GM18505 (cell line): ENCODE measurements around the gene AKAP6.

ENCODE experiments used
- ATAC-seq: cut with Tn5 transposase; IDR thresholded peaks from one replicate; pipeline ENCODE4 v1.9.1; 2021; ENCODE audit not compliant: unreplicated experiment
- POLR2A ChIP-seq: IDR thresholded peaks from 4 replicates; pipeline ENCODE4 v1.6.1; 2011; ENCODE audit warnings: borderline replicate concordance; ENCODE audit not compliant: insufficient read depth, insufficient read length; ENCODE audit errors: extremely low read depth

The AKAP6 gene

DNA sequence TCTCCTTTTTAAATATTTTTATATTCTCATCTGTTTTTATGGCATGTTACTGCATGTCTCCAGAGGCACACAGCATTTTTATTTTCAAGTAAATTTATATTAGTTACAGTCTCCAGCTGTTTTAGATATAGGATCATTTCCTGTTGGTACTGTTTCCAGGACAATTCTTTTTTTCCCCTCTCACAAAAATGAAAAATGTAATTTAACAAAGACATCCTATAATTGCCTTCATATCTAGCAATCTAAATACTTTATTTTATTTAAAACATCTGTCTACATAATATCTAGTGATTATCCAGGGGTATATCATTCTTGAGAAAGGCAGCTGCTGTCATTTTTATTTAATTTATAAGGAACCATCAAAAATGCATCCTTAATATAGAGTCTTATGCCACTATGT is 337.2 kb downstream of the AKAP6 start:
- ATAC-seq: no peak
- no peak for TF ChIP-seq POLR2A

DNA sequence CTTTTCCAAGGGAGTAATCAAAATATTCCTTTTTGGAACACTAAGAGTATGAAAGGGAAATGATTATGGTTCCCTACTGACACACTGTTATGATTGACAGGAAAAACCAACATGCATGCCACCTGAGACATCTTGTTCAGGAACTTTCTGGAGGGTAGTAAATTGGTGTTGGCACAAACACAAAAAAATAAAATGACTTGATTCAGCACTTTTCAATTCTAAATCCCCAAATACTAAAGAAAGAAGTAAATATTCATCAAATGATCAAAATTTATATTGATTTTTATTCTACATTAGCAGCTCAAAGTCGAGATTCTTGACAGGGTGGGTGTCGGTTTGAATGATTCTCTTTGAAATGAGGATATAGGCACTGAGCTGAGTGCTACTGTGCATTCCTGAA is 338.2 kb downstream of the AKAP6 start:
- no peak for ATAC-seq
- no peak for TF ChIP-seq POLR2A

DNA sequence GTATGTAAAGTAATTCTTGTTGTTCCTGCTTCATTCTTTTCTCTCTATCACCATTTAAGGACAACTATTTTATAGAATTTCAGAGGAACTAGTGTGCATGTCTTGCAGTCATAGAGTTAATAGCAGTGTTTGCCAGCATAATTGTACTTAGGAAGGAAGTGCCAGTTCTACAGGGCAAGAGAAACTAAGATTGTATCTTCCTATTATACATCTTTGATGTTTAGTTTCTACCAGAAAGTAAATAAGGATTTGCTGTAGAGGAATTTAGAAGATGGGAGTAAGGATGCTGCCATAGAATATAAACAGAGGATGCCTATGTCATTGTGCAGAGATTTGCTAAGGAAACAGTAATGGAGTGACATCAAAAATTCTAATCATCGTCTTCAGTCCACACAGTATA is 338.7 kb downstream of the AKAP6 start:
- no peak for ATAC-seq
- TF ChIP-seq POLR2A: no peak

DNA sequence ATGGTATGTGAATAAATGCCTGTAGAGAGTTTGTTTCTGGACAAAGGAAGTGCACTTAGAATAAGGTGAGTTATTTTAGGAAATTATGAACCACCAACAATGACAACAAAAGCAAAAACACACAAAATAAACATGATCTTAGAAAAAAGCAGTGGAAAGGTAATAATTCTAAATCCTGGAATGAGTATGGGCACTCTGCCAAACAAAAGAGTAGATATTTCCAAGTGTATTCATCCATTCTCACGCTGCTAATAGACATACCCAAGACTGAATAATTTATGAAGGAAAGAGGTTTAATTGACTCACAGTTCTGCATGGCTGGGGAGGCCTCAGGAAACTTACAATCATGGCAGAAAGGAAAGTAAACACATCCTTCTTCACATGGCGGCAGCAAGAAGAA is 340.3 kb downstream of the AKAP6 start:
- no peak for TF ChIP-seq POLR2A
- no peak for ATAC-seq

DNA sequence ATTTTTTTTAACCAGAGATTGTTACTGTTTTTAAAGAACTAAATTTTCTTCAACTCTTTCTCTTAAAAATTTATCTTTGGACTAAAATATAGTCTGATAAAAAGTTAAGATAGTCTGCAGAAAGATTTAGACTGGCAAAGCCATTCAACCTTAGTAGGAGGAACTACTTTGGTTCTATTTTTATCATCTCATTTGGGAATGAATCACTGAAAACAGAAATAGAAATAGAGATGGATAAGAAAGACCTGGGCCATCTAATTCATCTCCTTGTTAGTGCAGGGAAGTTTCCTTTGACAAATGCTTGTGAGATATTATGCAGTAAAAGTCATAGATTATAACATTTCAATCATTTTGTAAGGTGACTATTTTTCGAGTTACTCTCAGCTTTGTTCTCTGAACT is 346.3 kb downstream of the AKAP6 start:
- ATAC-seq: no peak
- no peak for TF ChIP-seq POLR2A

DNA sequence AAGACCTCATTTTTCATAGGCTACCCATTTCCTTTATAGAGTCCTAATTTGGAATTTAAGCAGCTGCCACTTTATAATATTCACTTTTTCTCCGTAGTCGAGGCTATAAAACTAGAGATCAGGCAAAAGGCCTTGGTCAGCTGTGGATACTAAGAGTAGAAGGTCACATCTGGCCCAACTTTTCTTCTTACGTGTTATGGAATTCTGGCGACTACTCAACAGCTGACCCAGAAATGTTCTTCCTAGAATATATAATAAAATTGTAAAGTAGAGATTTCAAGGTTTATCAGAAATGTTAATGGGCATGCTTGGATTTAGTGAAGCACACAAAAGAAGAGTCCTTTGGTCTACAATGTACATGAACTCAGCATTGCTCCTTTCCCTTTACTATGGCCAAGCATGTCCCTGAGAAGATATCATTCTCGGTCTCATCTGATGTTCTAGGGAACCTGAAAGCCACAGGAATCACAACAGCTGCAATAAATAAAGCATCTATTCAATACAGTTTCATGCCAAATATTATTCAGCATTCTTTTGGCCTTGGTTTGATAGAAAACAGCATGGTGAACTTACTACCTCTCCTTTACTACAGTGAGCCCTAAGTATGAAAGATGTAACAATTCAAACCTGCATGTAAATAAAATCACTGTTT is 348.2 kb downstream of the AKAP6 start:
- TF ChIP-seq POLR2A: no peak
- ATAC-seq: no peak

DNA sequence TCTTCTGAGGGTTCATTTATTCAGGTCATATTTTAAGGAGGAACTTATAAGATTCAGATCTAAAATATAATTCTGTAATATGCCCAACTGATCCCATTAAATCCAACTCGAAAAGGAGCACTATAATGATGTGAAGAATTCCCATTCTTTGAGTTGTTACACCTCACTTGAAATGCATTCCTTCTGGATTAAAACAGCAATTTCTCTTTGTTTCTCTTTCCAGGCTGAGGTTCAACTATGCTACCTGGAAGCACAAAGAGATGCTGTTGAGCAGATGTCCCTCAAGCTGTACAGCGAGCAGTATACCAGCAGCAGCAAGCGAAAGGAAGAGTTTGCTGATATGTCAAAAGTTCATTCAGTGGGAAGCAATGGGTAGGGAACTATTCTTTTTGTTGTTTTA is 349.0 kb downstream of the AKAP6 start:
- no peak for TF ChIP-seq POLR2A
- ATAC-seq: no peak

DNA sequence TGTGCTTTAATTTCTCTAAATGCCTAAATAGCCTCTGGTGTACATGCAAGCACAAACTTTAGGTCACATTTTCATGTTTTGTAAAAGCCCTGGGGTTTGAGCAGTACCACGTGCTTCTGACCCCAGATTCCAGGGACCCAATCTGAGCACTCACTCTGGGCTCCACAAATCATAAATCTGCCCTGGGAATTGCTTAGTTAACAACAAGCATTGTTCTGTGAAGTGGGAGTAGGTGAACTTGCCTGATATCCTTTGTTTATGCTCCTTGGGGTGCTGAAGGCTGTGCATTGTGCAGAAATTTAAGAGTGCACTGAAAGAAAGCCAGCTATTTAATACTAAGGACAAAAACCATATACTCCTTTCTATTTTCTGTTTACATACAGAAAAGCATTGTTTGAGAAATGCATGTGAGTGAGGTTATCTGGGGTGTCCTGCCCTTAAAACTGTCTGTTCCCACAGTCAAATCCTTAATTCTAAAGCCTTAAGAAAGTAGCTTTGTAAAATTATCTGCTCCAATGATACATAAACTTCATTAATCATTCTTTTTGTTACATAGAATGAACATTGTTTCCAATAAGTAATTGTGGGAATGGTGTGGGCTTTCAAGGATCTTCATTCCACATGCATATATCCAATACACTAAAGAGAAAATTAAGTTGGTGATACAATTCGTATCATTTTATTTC is 351.0 kb downstream of the AKAP6 start:
- TF ChIP-seq POLR2A: no peak
- no peak for ATAC-seq

DNA sequence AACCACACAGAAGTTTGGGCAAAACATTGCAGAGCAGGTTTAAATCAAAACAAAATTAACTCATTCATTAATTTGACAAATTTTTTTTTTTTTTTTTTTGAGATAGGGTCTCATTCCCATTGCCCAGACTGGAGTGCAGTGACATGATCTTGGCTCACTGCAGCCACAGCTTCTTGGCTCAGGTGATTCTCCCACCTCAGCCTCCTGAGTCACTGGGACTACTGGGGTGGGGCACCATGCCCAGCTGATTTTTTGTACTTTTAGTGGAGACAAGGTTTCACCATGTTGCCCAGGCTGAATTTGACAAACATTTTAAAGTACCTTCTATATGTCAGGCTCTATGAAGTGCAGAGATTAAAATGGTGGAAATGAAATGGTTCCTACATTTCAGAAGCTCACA is 352.5 kb downstream of the AKAP6 start:
- TF ChIP-seq POLR2A: no peak

DNA sequence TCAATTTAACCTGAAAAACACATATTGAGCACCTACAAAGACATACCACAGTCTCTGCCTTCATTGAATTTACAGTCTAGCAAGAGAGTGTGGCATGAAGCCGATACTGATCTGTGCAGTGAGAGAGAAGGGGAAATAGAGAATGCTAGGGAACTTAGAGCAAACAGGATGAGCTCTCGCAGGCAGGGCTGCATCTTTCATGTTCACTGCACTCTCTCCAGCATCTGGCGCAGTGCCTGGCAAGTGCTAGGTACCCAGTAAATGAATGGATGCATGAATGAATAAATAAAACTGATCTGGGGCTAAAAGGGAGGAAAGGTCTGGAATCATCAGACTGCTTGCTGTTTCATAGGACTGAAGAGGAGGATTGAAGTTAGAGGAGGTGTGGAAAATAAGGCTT is 353.1 kb downstream of the AKAP6 start:
- ATAC-seq: no peak
- TF ChIP-seq POLR2A: no peak

More for the DNA sequence above, 352.5 kb downstream of the AKAP6 start:
- no peak for ATAC-seq

DNA sequence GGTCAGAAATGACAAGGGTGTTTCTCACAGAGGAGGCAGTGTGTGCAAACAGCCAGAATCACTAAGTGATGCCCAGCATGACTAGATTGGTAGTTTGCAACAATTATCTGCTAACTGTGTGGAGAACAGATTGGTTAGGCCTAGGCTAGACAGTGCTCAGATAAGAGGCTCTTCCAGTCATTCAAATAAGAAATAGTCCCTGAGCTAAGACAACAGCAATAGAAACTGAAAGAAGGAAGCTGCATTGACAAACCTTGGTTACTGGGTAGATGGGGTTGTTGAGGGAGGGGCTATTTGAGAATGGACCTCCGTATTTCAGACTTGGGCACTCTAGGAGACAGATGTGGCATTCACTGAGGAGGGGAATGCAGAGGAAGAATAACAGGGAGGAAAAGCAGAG is 354.6 kb downstream of the AKAP6 start:
- no peak for TF ChIP-seq POLR2A
- no peak for ATAC-seq

DNA sequence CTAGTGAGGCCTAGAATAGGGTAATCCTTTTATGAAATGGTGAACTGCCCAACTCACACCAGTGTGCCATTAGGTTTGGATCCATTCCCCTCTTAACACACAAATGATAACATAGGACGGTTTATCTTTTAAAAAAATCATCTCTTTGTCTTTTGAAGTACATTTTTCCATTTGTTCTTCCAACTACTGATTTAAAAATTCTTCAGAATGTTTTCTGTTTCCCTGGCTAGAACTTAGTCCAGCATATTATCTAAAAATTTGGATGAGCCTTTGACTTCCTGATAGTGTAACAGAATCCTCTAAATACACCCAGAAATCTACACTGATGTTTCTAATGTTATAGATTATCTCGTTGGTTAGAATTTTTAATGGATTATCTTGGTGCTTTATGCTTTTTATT is 359.8 kb downstream of the AKAP6 start:
- TF ChIP-seq POLR2A: no peak
- ATAC-seq: no peak

DNA sequence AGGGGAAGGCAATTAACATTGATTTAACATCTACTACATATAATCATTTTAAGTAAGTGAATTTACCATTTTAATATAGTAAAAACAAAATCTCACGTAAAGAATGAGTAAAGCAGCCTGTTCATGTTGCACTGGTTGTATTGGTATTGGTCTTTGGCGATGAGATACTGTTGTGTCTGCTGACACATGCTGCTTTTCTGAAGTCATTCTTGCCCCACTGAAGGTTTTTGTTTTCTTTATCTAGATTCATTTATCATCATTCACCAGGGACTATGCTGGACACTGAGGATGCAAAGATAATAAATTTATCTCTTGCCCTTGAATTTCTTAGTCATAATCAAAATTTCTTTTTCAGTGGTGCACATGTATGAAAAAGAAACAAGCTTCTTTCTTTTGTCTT is 363.3 kb downstream of the AKAP6 start:
- TF ChIP-seq POLR2A: no peak
- ATAC-seq: no peak

DNA sequence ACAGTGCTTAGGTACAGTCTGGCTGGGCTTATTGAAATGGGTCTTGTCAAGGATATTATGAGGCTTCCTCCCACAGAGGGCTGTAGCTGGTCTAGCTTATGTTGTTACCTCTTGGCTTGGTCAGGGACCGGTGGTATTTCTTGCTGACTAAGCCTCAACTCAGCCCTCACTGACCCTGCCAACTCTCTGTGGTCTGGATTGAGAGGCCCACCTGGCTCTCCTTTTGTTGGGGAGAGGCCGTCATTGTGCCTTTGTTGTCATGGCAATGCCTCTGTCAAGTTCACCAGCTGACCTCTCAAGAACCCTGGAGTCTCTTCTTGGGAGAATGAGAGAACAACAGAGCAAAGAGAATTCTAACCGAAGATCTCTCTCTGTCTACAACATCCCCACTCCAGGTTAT is 364.0 kb downstream of the AKAP6 start:
- no peak for ATAC-seq
- TF ChIP-seq POLR2A: no peak
